Mesenchymal stem cell (in vitro differentiated cells and primary cell): ENCODE data around the gene CD81.

Experiments used
- DNase-seq: peaks from one replicate; pipeline ENCODE4 v3.0.0-alpha.2; 2013
- H2AFZ ChIP-seq: one replicate; pipeline ENCODE4 v1.6.1; 2013; ENCODE audit warnings: low read depth, mild to moderate bottlenecking, control low read depth, inconsistent platforms, low read length, moderate library complexity
- H2AK5ac ChIP-seq: 2 replicates; pipeline ENCODE4 v1.6.1; 2013; ENCODE audit warnings: low read length, moderate library complexity, mild to moderate bottlenecking, inconsistent platforms; ENCODE audit not compliant: severe bottlenecking
- H2BK120ac ChIP-seq: one replicate; pipeline ENCODE4 v1.6.1; 2013; ENCODE audit warnings: low read depth, mild to moderate bottlenecking, inconsistent platforms, low read length, moderate library complexity
- H2BK12ac ChIP-seq, 2 experiments: one replicate each; pipeline ENCODE4 v1.6.1; 2013; ENCODE audit warnings: inconsistent platforms in 2 of 2, low read length in 2 of 2, mild to moderate bottlenecking in 2 of 2, moderate library complexity in 2 of 2, control low read depth in 1 of 2
- H2BK15ac ChIP-seq: one replicate; pipeline ENCODE4 v1.6.1; 2013; ENCODE audit warnings: mild to moderate bottlenecking, low read depth, inconsistent platforms; ENCODE audit not compliant: poor library complexity, severe bottlenecking
- H2BK5ac ChIP-seq: 2 replicates; pipeline ENCODE4 v1.6.1; 2013; ENCODE audit warnings: low read depth, mild to moderate bottlenecking, low read length, control low read depth, inconsistent platforms; ENCODE audit not compliant: poor library complexity, severe bottlenecking
- H3K14ac ChIP-seq, 2 experiments: one replicate each; pipeline ENCODE4 v1.6.1; 2013; ENCODE audit warnings: inconsistent platforms in 2 of 2, low read length in 2 of 2, control low read depth in 1 of 2, mild to moderate bottlenecking in 1 of 2, moderate library complexity in 1 of 2
- H3K18ac ChIP-seq, 2 experiments: one replicate each; pipeline ENCODE4 v1.6.1; 2013; ENCODE audit warnings: inconsistent platforms in 2 of 2, low read length in 2 of 2, control low read depth in 1 of 2, low read depth in 1 of 2, mild to moderate bottlenecking in 1 of 2
- H3K23ac ChIP-seq, 2 experiments: one replicate each; pipeline ENCODE4 v1.6.1; 2013; ENCODE audit warnings: inconsistent platforms in 2 of 2, low read length in 2 of 2, mild to moderate bottlenecking in 2 of 2, moderate library complexity in 2 of 2, control low read depth in 1 of 2
- H3K27ac ChIP-seq: 2 replicates; pipeline ENCODE4 v1.5.1; 2013; ENCODE audit warnings: mild to moderate bottlenecking, moderate library complexity, low read length, control low read depth, inconsistent platforms; ENCODE audit not compliant: poor library complexity, severe bottlenecking
- H3K27me3 ChIP-seq, 2 experiments: 2 replicates each; pipeline versions ENCODE4 v1.6.1 to v1.7.0; 2013; ENCODE audit warnings: low read length in 2 of 2, mild to moderate bottlenecking in 2 of 2, moderate library complexity in 2 of 2, control low read depth in 1 of 2, inconsistent platforms in 1 of 2; ENCODE audit not compliant: control insufficient read depth in 1 of 2, insufficient read depth in 1 of 2
- H3K36me3 ChIP-seq, 2 experiments: 2 replicates each; pipeline versions ENCODE4 v1.6.1 to v1.7.0; 2013; ENCODE audit warnings: low read length in 2 of 2, control low read depth in 1 of 2, inconsistent platforms in 1 of 2, low read depth in 1 of 2, mild to moderate bottlenecking in 1 of 2; ENCODE audit not compliant: insufficient read depth in 2 of 2, control insufficient read depth in 1 of 2
- H3K4ac ChIP-seq, 2 experiments: one replicate each; pipeline ENCODE4 v1.6.1; 2013; ENCODE audit warnings: inconsistent platforms in 2 of 2, low read length in 2 of 2, mild to moderate bottlenecking in 2 of 2, moderate library complexity in 2 of 2, control low read depth in 1 of 2, low read depth in 1 of 2
- H3K4me1 ChIP-seq: 2 replicates; pipeline ENCODE4 v1.6.1; 2013; ENCODE audit warnings: low read depth, low read length, control low read depth; ENCODE audit not compliant: control insufficient read depth, insufficient read depth
- H3K4me2 ChIP-seq: 2 replicates; pipeline ENCODE4 v1.6.1; 2013; ENCODE audit warnings: low read length, mild to moderate bottlenecking, inconsistent platforms; ENCODE audit not compliant: poor library complexity, severe bottlenecking
- H3K4me3 ChIP-seq, 2 experiments: 2 replicates each; pipeline versions ENCODE4 v1.5.1 to v1.7.0; 2013; ENCODE audit warnings: low read length in 2 of 2, mild to moderate bottlenecking in 2 of 2, control low read depth in 1 of 2, low read depth in 1 of 2; ENCODE audit not compliant: insufficient read depth in 1 of 2
- H3K79me1 ChIP-seq: replicated peaks from 2 replicates; pipeline ENCODE4 v1.6.1; 2013; ENCODE audit warnings: mild to moderate bottlenecking, control low read depth, low read length, inconsistent platforms; ENCODE audit not compliant: poor library complexity, severe bottlenecking
- H3K9ac ChIP-seq: 2 replicates; pipeline ENCODE4 v1.7.0; 2013; ENCODE audit warnings: mild to moderate bottlenecking, low read length, moderate library complexity
- H3K9me3 ChIP-seq: 2 replicates; pipeline ENCODE4 v1.7.0; 2013; ENCODE audit warnings: mild to moderate bottlenecking, low read length; ENCODE audit not compliant: control insufficient read depth
- H4K8ac ChIP-seq: one replicate; pipeline ENCODE4 v1.6.1; 2013; ENCODE audit warnings: inconsistent platforms, mild to moderate bottlenecking, low read length, moderate library complexity
- H4K91ac ChIP-seq: one replicate; pipeline ENCODE4 v1.6.1; 2013; ENCODE audit warnings: mild to moderate bottlenecking, low read length, inconsistent platforms
- WGBS: methylation state at CpG from one replicate; pipeline ENCODE4 v1.1.7; 2013; ENCODE audit warnings: mixed read lengths; 5-methylcytosine and 5-hydroxymethylcytosine counted together

Gene CD81

DNA sequence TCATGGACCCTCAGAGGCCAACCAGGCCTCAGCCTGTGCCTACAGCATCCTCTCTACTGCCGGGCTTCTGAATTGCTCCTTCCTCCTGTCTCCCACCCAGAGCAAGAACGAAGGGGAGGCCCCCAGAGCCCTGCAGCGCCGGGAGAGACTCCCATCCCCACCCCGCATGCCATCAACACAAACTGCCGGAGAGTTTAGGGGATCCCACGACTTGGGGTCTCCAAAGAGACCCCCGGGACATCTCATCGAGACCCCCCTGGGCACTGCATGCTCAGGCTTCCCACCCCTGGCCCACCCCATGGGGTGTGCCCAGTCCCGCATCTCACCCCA lies 8.3 kb upstream of the CD81 start:
- Histone ChIP-seq H3K27ac (no peak overlapping the region), H3K18ac (no peak overlapping the region), H4K8ac (no peak overlapping the region), H2AK5ac (no peak overlapping the region), H2BK15ac (no peak overlapping the region), H3K79me1 (peaks cover 4% of the 10 kb centered on the region), H3K4me1 (no peaks in the 10 kb centered on the region), H2BK120ac (no peak overlapping the region), H3K4me3 (no peak overlapping the region), H3K4ac (no peak overlapping the region), H3K14ac (no peak overlapping the region), H3K9me3 (no peaks in the 10 kb centered on the region), H3K36me3 (peaks cover 0 to 3% of the 10 kb centered on the region in 2 experiments), H2BK12ac (no peak overlapping the region), H3K23ac (no peak overlapping the region), H3K4me2 (no peak overlapping the region), H2BK5ac (no peak overlapping the region), H4K91ac (no peak overlapping the region), H3K9ac (no peak overlapping the region), H3K27me3 (peaks cover 0 to 4% of the 10 kb centered on the region in 2 experiments), H2AFZ (no peak overlapping the region)
- no peak for DNase-seq
- WGBS, result 74% methylated on average over 10 of the region's 10 CpGs

- no peak overlapping the region for H2BK15ac ChIP-seq
- H3K27me3 ChIP-seq, result peaks cover 0 to 4% of the 10 kb centered on the region in 2 experiments
- H3K4me1 ChIP-seq, result no peaks in the 10 kb centered on the region
- H3K27ac ChIP-seq, result no peak overlapping the region
- peaks cover 0 to 3% of the 10 kb centered on the region in 2 experiments for H3K36me3 ChIP-seq
- peaks cover 4% of the 10 kb centered on the region for H3K79me1 ChIP-seq
- H3K18ac ChIP-seq, result no peak overlapping the region
- H2BK12ac ChIP-seq, result no peak overlapping the region
- H3K4me2 ChIP-seq, result no peak overlapping the region
- H2AFZ ChIP-seq, result no peak overlapping the region
- no peak overlapping the region for H2AK5ac ChIP-seq
- H3K4me3 ChIP-seq, result no peak overlapping the region
- WGBS, result 86% methylated on average over 12 of the region's 12 CpGs
- H2BK120ac ChIP-seq, result no peak overlapping the region
- H3K14ac ChIP-seq, result no peak overlapping the region
- H3K23ac ChIP-seq, result no peak overlapping the region
- no peak overlapping the region for H4K91ac ChIP-seq
- no peak overlapping the region for H3K4ac ChIP-seq
- no peak overlapping the region for H3K9ac ChIP-seq
- no peak for DNase-seq
- no peak overlapping the region for H4K8ac ChIP-seq
- H2BK5ac ChIP-seq, result no peak overlapping the region
- H3K9me3 ChIP-seq, result no peaks in the 10 kb centered on the region
These were observed 7.8 kb upstream of the CD81 start for GRCh38 chr11:2369320-2369719.

DNA sequence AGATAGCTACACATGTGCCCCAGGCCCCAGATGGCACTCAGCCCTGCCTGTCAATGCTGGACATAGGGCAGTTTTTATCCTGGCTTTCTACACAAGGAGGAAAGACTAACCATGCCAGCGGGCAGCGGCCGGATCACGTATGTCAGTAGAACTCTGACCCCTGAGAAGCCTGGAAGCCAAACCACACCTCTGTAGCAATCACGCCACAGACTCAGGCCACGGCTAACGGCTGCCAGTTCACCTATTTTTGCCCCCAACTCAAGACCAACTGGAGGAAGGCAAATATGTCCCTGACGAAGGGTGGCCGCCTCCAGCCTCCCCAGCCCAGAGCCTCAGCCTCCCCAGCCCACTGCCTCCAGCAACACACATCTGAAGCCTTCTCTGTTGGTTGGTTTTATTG lies 7.2 kb upstream of the CD81 start:
- H2BK15ac ChIP-seq, result no peak overlapping the region
- peaks cover 0 to 4% of the 10 kb centered on the region in 2 experiments for H3K27me3 ChIP-seq
- H2AK5ac ChIP-seq, result no peak overlapping the region
- DNase-seq, result no peak
- H3K27ac ChIP-seq, result no peak overlapping the region
- no peak overlapping the region for H2BK5ac ChIP-seq
- H3K79me1 ChIP-seq, result peaks cover 8% of the 10 kb centered on the region
- no peak overlapping the region for H3K9ac ChIP-seq
- H3K23ac ChIP-seq, result no peak overlapping the region
- no peak overlapping the region for H2BK12ac ChIP-seq
- no peak overlapping the region for H3K4me2 ChIP-seq
- H2AFZ ChIP-seq, result no peak overlapping the region
- H3K14ac ChIP-seq, result no peak overlapping the region
- peaks cover 0 to 3% of the 10 kb centered on the region in 2 experiments for H3K36me3 ChIP-seq
- peaks cover 1% of the 10 kb centered on the region for H3K4me1 ChIP-seq
- no peak overlapping the region for H3K18ac ChIP-seq
- H2BK120ac ChIP-seq, result no peak overlapping the region
- H3K9me3 ChIP-seq, result no peaks in the 10 kb centered on the region
- H4K8ac ChIP-seq, result no peak overlapping the region
- H3K4ac ChIP-seq, result no peak overlapping the region
- H3K4me3 ChIP-seq, result no peak overlapping the region
- H4K91ac ChIP-seq, result no peak overlapping the region
- 95% methylated on average over 8 of the region's 9 CpGs for WGBS

DNA sequence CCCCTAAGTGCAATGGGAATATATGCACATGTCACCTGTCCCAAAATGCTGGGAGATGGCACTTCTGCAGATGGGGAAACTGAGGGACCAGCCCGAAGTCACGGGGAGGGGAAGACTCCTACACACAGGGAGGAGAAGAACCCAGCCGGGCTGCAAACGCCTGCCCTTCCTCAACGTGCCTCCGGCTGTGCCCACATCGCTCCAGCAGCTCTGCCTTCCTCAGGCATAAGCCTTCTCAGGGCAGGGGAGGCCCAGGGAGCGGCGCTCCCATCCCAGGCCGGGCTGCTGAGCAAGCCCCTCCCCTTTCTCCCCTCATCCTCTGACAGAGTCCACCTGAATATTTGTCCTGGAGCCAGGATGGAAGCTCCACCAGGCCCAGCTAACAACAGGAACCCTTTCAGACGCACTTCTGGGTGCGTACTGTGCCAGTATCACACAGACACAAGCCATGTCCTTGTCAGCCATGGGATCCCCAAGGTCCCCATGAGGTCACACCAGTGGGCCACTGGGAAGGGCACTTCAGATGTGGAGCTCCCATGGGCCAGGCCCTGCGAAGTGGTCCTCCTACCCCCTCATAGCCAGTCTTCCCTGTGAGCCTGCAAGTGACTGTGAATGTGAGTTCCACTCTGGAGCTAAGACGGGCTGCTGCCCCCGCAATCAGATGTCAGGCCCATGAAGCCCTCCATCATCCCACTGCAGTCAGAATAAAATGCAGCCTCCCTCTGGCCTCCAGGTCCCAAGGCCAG lies 2.5 kb upstream of the CD81 start:
- Histone ChIP-seq H2AK5ac (no peak overlapping the region), H3K4me3 (no peak overlapping the region), H3K4me1 (peaks cover 31% of the 10 kb centered on the region), H2AFZ (no peak overlapping the region), H3K9ac (no peak overlapping the region), H4K8ac (no peak overlapping the region), H3K79me1 (peaks cover 20% of the 10 kb centered on the region), H2BK5ac (no peak overlapping the region), H3K14ac (no peak overlapping the region), H3K18ac (no peak overlapping the region), H3K27ac (no peak overlapping the region), H3K9me3 (no peaks in the 10 kb centered on the region), H3K4ac (no peak overlapping the region), H2BK15ac (no peak overlapping the region), H3K4me2 (no peak overlapping the region), H3K23ac (no peak overlapping the region), H4K91ac (no peak overlapping the region), H3K27me3 (no peaks in the 10 kb centered on the region), H3K36me3 (peaks cover 3 to 7% of the 10 kb centered on the region in 2 experiments), H2BK12ac (no peak overlapping the region), H2BK120ac (no peak overlapping the region)
- no peak for DNase-seq
- WGBS, result 95% methylated on average over 15 of the region's 15 CpGs
